22Rv1 (cell line): ENCODE data around the gene DYNLT2.

Source experiments
- H3K27ac ChIP-seq: fragments of 450-650 bp; 2 replicates; pipeline ENCODE4 v1.5.1; 2017
- ZFX ChIP-seq: fragments of 450-650 bp; IDR thresholded peaks from 2 replicates; pipeline ENCODE4 v1.6.1; 2017; ENCODE audit warnings: antibody characterized with exemption, borderline replicate concordance
- TF ChIP-seq, protein P1 (sequence below): fragments of 450-650 bp; IDR thresholded peaks from 2 replicates; pipeline ENCODE4 v1.5.1; 2017; ENCODE audit warnings: mild to moderate bottlenecking

The DYNLT2 gene

DNA sequence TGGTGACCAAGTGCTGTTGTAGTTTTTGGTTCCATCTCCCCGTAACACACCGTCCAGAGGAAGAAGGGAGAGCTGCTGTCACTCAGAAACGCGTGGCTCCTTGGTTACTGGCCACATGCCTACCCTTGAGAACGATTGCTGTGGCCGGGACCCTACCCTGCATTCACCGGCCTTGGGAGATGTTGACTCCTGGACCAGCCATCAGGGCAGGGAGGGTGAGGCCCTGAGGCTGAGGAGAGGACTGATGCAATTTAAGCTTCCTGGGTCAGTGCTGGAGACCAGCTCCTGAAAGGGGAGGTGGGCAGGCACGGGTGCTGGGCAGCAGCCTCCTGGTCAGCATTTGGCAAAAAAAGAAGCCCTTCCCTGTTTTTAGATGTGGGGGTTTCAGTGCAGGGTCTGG, 31.6 kb upstream of the DYNLT2 start:
- TF ChIP-seq, protein P1, sequence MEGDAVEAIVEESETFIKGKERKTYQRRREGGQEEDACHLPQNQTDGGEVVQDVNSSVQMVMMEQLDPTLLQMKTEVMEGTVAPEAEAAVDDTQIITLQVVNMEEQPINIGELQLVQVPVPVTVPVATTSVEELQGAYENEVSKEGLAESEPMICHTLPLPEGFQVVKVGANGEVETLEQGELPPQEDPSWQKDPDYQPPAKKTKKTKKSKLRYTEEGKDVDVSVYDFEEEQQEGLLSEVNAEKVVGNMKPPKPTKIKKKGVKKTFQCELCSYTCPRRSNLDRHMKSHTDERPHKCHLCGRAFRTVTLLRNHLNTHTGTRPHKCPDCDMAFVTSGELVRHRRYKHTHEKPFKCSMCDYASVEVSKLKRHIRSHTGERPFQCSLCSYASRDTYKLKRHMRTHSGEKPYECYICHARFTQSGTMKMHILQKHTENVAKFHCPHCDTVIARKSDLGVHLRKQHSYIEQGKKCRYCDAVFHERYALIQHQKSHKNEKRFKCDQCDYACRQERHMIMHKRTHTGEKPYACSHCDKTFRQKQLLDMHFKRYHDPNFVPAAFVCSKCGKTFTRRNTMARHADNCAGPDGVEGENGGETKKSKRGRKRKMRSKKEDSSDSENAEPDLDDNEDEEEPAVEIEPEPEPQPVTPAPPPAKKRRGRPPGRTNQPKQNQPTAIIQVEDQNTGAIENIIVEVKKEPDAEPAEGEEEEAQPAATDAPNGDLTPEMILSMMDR: no peak
- TF ChIP-seq ZFX: no peak
- H3K27ac ChIP-seq: no peak overlapping the region

DNA sequence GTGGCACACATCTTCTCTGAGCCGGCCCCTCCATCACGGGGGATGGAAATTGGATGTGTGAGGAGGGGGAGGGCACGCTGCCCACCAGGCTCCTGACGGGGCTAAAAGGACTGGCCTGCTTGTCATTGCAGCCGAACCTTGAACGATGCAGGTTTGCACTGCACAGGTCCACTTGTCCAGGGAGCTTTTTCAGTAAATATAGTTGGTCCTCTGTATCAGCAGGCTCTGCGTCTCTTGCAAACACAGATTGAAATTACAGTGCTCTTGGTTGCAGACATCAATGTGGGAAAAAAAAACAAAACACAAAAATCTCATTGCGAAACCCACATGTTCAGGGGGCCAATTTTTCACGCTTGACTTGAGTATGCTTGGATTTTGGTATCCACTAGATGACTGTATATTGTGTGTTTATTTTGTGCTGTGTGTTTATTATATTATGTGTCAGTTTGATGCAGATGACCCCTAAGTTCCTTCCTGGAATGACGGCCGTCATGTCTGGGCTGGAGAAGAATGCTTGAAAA, 29.3 kb upstream of the DYNLT2 start:
- no peak overlapping the region for H3K27ac ChIP-seq
- TF ChIP-seq, protein P1: no peak
- no peak for TF ChIP-seq ZFX

DNA sequence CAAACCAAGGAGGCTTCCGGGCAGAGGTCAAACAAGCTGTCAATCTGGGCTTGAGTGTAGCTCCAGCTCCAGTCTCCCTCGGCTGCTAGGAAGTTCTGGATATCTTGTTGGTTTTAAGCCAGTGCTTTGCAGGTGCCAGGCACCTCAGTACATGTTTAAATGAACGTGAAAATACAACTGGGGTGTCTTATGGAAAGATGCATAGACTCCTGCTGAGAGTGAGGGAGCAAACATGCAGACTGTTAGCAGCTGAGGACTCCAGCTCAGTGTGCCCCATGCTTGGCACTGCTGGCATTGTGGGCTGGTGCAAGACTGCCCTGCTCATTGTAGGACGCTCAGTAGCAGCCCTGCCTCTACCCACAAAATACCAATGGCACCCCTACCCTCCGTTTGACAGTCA, 28.5 kb upstream of the DYNLT2 start:
- H3K27ac ChIP-seq: no peak overlapping the region
- no peak for TF ChIP-seq ZFX
- TF ChIP-seq, protein P1: no peak

DNA sequence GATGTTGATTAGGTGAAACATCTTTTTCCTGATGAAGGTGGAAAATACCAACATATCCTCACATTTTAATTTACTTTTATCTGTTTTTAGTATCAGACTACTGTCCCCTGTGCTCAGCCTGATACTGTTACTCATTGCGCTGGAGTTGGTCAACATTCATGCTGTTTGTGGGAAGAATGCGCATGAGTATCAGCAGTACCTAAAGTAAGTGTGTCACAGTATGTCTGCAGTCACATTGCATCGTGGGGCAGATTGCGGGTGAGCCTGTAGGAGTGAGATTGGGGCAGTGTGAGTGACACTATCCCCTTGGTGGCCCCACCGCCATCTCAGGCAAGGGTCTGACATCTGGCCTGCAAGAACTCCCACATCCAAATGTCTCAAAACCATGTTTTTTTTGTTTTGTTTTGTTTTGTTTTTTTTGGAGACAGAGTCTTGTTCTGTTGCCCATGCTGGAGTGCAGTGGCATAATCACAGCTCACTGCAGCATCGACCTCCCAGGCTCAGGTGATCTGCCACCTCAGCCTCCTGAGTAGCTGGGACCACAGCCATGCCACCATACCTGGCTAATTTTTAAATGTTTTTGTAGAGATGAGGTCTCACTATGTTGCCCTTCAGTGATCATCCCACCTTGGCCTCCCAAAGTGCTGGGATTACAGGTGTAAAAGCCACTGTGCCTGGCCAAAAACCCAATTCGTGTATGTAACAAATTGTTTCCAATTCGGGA, 27.9 kb upstream of the DYNLT2 start:
- no peak for TF ChIP-seq ZFX
- TF ChIP-seq, protein P1: no peak
- no peak overlapping the region for H3K27ac ChIP-seq

DNA sequence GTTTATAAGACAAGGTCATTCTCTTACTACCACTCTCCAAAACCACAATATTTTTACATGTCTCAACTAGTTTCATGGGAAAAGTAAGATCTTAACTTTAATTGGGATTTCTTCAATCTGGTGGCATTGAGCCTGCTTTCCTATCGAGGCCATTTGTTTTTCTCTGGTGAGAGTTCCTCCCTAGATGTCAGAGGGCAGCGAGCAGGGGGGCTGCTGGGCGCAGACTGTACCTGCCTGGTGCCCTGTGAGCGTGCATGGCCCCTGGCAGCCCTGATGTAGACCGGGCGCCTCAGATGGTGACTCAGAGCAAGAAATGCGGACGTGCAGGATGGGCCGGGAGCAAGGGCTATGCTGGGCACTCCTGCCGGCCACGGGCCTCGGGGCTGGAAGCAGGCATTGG, 27.3 kb upstream of the DYNLT2 start:
- no peak overlapping the region for H3K27ac ChIP-seq
- TF ChIP-seq, protein P1: no peak
- no peak for TF ChIP-seq ZFX

DNA sequence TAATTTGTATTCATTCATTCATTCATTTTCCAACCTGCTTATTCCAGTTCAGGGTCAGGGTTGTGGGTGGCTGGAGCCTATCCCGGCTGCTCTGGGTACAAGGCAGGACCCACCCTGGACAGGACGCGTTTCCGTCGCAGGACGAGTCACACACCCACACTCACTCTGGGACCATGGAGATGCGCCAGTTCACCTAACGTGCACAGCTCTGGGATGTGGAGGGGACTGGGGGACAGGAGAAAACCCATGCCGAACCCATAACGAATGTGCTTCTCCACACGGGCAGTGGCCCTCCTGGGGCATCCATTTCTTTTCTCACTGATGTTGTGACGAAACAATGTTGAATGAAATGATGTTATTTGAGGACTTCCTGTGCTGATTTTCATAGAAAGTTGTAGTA, 26.5 kb upstream of the DYNLT2 start:
- no peak overlapping the region for H3K27ac ChIP-seq

DNA sequence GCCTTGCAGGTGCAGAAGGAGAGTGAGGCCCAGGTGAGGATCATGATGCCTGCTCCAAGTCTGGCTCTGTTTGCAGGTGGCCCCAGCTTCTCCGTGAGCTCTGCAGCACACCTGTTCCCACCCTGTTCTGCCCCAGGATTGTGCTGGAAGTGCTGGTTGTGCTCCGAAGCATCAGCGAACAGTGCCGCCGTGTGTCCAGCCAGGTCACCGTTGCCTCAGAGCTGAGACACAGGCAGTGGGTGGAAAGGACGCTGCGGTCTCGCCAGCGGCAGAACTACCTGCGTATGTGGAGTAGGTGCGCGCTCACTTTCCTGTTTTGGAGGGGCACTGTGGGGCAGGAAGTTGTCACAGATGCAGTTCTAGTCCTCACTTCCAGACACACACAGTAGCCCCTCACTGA, 25.0 kb upstream of the DYNLT2 start:
- no peak for TF ChIP-seq ZFX
- TF ChIP-seq, protein P1: no peak
- no peak overlapping the region for H3K27ac ChIP-seq

More for the DNA sequence above, 26.5 kb upstream of the DYNLT2 start:
- TF ChIP-seq, protein P1: no peak
- TF ChIP-seq ZFX: no peak
